DOHH2 (cell line): ENCODE measurements around the gene GRIPAP1.

ENCODE experiments used
- CTCF ChIP-seq: fragments of 200-600 bp; sonication (generic); IDR thresholded peaks from one replicate; pipeline ENCODE4 v1.5.1; 2014; ENCODE audit warnings: antibody characterized with exemption, mild to moderate bottlenecking, low read depth, low read length; ENCODE audit not compliant: poor library complexity, severe bottlenecking
- EZH2phosphoT487 ChIP-seq: fragments of 200-600 bp; sonication (generic); IDR thresholded peaks from 2 replicates; pipeline ENCODE4 v1.6.1; 2017; ENCODE audit warnings: borderline replicate concordance, mild to moderate bottlenecking, antibody characterized with exemption, low read length, moderate library complexity, mixed read lengths

- TF ChIP-seq CTCF (no peak), EZH2phosphoT487 (no peak)
Measured at GRCh38 chrX:48996969-48997368, 5.1 kb downstream of the GRIPAP1 start.
